SK-N-SH treated with all-trans-retinoic acid at 6 μM for 48 hours (cell line): ENCODE measurements around the gene PACSIN3.

Source experiments
- ATAC-seq: fragments of 200-7000 bp; cut with Tn5 transposase; 3 replicates; pipeline ENCODE4 v1.9.1; 2020; ENCODE audit warnings: mild to moderate bottlenecking, moderate library complexity
- BACH2 ChIP-seq: fragments of 250-450 bp; sonication (Bioruptor Pico); IDR thresholded peaks from 2 replicates; pipeline ENCODE4 v1.9.0; 2021; ENCODE audit warnings: mild to moderate bottlenecking, borderline replicate concordance
- CREB5 ChIP-seq: fragments of 250-450 bp; sonication (Bioruptor Pico); IDR thresholded peaks from 2 replicates; pipeline ENCODE4 v1.5.1; 2020; ENCODE audit warnings: low read depth, mild to moderate bottlenecking, moderate library complexity
- CSDC2 ChIP-seq: fragments of 250-450 bp; sonication (Bioruptor Pico); IDR thresholded peaks from 2 replicates; pipeline ENCODE4 v1.5.0; 2020; ENCODE audit warnings: mild to moderate bottlenecking, moderate library complexity
- ESRRG ChIP-seq: fragments of 250-450 bp; sonication (Bioruptor Pico); IDR thresholded peaks from 2 replicates; pipeline ENCODE4 v1.6.1; 2021; ENCODE audit warnings: mild to moderate bottlenecking
- GLIS3 ChIP-seq: fragments of 250-450 bp; sonication (Bioruptor Pico); IDR thresholded peaks from 2 replicates; pipeline ENCODE4 v1.5.0; 2020; ENCODE audit warnings: mild to moderate bottlenecking, moderate library complexity
- ISL1 ChIP-seq: fragments of 250-450 bp; sonication (Bioruptor Pico); IDR thresholded peaks from 2 replicates; pipeline ENCODE4 v2.1.2; 2022; ENCODE audit warnings: mild to moderate bottlenecking, moderate library complexity
- OSR1 ChIP-seq: fragments of 250-450 bp; sonication (Bioruptor Pico); IDR thresholded peaks from 2 replicates; pipeline ENCODE4 v1.8.0; 2022; ENCODE audit warnings: moderate library complexity, mild to moderate bottlenecking, inconsistent platforms
- PATZ1 ChIP-seq: fragments of 250-450 bp; sonication (Bioruptor Pico); IDR thresholded peaks from 2 replicates; pipeline ENCODE4 v1.8.0; 2020; ENCODE audit warnings: mild to moderate bottlenecking, moderate library complexity, borderline replicate concordance
- POU6F1 ChIP-seq: fragments of 250-450 bp; sonication (Bioruptor Pico); IDR thresholded peaks from 2 replicates; pipeline ENCODE4 v1.8.0; 2021; ENCODE audit warnings: low read depth, mild to moderate bottlenecking, moderate library complexity, borderline replicate concordance
- PPARA ChIP-seq: fragments of 250-450 bp; sonication (Bioruptor Pico); IDR thresholded peaks from 2 replicates; pipeline ENCODE4 v1.5.0; 2020; ENCODE audit warnings: mild to moderate bottlenecking, borderline replicate concordance
- RARB ChIP-seq: fragments of 250-450 bp; sonication (Bioruptor Pico); IDR thresholded peaks from 2 replicates; pipeline ENCODE4 v1.8.0; 2021; ENCODE audit warnings: mild to moderate bottlenecking, moderate library complexity
- SNAI2 ChIP-seq: fragments of 250-450 bp; sonication (Bioruptor Pico); IDR thresholded peaks from 2 replicates; pipeline ENCODE4 v1.5.0; 2020; ENCODE audit warnings: mild to moderate bottlenecking, moderate library complexity
- TCF4 ChIP-seq: fragments of 250-450 bp; sonication (Bioruptor Pico); IDR thresholded peaks from 2 replicates; pipeline ENCODE4 v1.8.0; 2021; ENCODE audit warnings: mild to moderate bottlenecking, moderate library complexity, borderline replicate concordance
- TOX ChIP-seq: fragments of 250-450 bp; sonication (Bioruptor Pico); IDR thresholded peaks from 2 replicates; pipeline ENCODE4 v1.8.0; 2021; ENCODE audit warnings: mild to moderate bottlenecking, moderate library complexity, borderline replicate concordance
- TSHZ2 ChIP-seq: fragments of 250-450 bp; sonication (Bioruptor Pico); IDR thresholded peaks from 2 replicates; pipeline ENCODE4 v1.5.0; 2020; ENCODE audit warnings: mild to moderate bottlenecking, moderate library complexity
- ZFP3 ChIP-seq: fragments of 250-450 bp; sonication (Bioruptor Pico); IDR thresholded peaks from 2 replicates; pipeline ENCODE4 v1.5.0; 2020; ENCODE audit warnings: mild to moderate bottlenecking, moderate library complexity
- ZFP30 ChIP-seq: fragments of 450-650 bp; formaldehyde crosslinking; IDR thresholded peaks from 2 replicates; pipeline ENCODE4 v1.5.0; 2022; ENCODE audit warnings: mild to moderate bottlenecking, moderate library complexity
- ZNF565 ChIP-seq: fragments of 450-650 bp; formaldehyde crosslinking; conservative IDR thresholded peaks from 2 replicates; pipeline ENCODE4 v1.5.0; 2020; ENCODE audit warnings: low read depth, mild to moderate bottlenecking, moderate library complexity
- ZNF70 ChIP-seq: fragments of 450-650 bp; formaldehyde crosslinking; IDR thresholded peaks from 2 replicates; pipeline ENCODE4 v1.5.0; 2020; ENCODE audit warnings: mild to moderate bottlenecking, moderate library complexity
- ZNF8 ChIP-seq: fragments of 450-650 bp; formaldehyde crosslinking; IDR thresholded peaks from 2 replicates; pipeline ENCODE4 v1.5.0; 2020; ENCODE audit warnings: mild to moderate bottlenecking, moderate library complexity

PACSIN3 gene

GRCh38 chr11:47233051-47233450 lies 46.8 kb upstream of the PACSIN3 start (continued):
- no peak for TF ChIP-seq CREB5 (CRISPR knock-in tag)

- TF ChIP-seq ZNF565 = no peak
- ATAC-seq = no peak
These were observed 42.9 kb upstream of the PACSIN3 start for GRCh38 chr11:47229161-47229560.

GRCh38 chr11:47225552-47226400 lies 39.5 kb upstream of the PACSIN3 start:
- ATAC-seq = no peak
- TF ChIP-seq ZFP3 (CRISPR knock-in tag) (no peak), CREB5 (CRISPR knock-in tag) (no peak), BACH2 (CRISPR knock-in tag) (no peak), ISL1 (CRISPR knock-in tag) (no peak), TOX (CRISPR knock-in tag) (no peak), TCF4 (CRISPR knock-in tag) (no peak), ZNF8 (CRISPR knock-in tag) (no peak), ZNF70 (no peak), TSHZ2 (CRISPR knock-in tag) (no peak), RARB (no peak), ZNF565 (no peak), ZFP30 (no peak), SNAI2 (CRISPR knock-in tag) (no peak), PATZ1 (CRISPR knock-in tag) (no peak), OSR1 (no peak), GLIS3 (CRISPR knock-in tag) (no peak), CSDC2 (CRISPR knock-in tag) (no peak)

GRCh38 chr11:47222696-47223095 lies 36.5 kb upstream of the PACSIN3 start:
- TF ChIP-seq CREB5 (CRISPR knock-in tag) = no peak
- no peak for TF ChIP-seq ZNF8 (CRISPR knock-in tag)
- no peak for TF ChIP-seq ZFP3 (CRISPR knock-in tag)
- TF ChIP-seq ISL1 (CRISPR knock-in tag) = no peak
- no peak for TF ChIP-seq PATZ1 (CRISPR knock-in tag)
- no peak for TF ChIP-seq PPARA
- no peak for TF ChIP-seq RARB
- TF ChIP-seq POU6F1 (CRISPR knock-in tag) = no peak
- no peak for TF ChIP-seq ESRRG (CRISPR knock-in tag)
- ATAC-seq = no peak
